Skeletal muscle cell (primary cell): ENCODE data around the gene TOLLIP.

Experiments used
- DNase-seq: peaks from one replicate; pipeline ENCODE4 v3.0.0-alpha.2; 2010; ENCODE audit warnings: low read depth
- H3K4me3 ChIP-seq: 2 replicates; pipeline ENCODE4 v1.5.1; 2011; ENCODE audit warnings: low read depth, mild to moderate bottlenecking, control low read depth, low read length, moderate library complexity

TOLLIP gene

GRCh38 chr11:1289211-1289935 is 20.1 kb downstream of the TOLLIP start:
- no peak for DNase-seq
- H3K4me3 ChIP-seq = no peak overlapping the region

- DNase-seq = no peak
- no peak overlapping the region for H3K4me3 ChIP-seq
Observed at GRCh38 chr11:1288426-1289151, 20.8 kb downstream of the TOLLIP start.

DNA sequence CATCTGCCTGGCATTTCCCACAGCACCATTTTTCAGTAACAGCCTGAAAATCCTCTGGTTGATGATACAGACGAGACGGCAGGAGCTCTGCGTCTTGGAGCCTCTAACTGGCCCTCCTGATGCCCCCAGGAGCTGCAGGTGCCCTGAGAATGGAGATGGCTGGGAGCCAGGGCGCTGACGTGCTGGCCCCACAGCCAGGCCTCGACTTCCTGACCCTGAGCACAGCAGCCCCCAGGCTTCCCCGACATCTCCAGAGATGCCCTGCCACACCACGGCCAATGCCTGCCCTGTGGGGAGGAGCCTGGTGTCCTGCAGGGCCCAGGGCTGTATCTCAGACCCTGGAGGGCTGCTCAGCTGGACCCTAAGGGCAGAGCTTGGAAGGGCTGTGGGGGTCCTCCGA is 21.5 kb downstream of the TOLLIP start:
- DNase-seq = no peak
- no peak overlapping the region for H3K4me3 ChIP-seq

GRCh38 chr11:1285876-1286275 is 23.6 kb downstream of the TOLLIP start:
- no peak overlapping the region for H3K4me3 ChIP-seq

GRCh38 chr11:1285316-1285744 is 24.1 kb downstream of the TOLLIP start:
- no peak for DNase-seq
- H3K4me3 ChIP-seq = no peak overlapping the region

More at GRCh38 chr11:1285876-1286275, 23.6 kb downstream of the TOLLIP start:
- no peak for DNase-seq

DNA sequence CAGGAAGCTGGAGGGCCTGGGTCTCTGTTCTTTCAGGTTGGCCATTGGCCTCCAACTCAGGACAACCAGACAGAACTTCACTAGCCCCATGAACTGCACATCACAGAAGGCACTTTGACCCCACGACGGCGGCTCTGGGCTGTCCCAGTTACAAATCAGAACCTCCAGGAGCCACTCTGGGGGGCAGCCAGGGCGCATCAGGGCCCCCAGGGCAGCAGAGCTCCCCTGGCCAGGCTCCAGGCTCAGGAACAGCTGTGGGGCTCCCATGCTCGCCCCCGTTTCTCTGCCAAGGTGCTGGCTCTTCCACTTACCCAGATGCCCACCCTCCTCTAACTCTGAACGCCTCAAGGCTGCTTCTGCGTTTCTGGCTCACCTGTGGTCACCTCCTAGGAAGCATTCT is 25.5 kb downstream of the TOLLIP start:
- no peak overlapping the region for H3K4me3 ChIP-seq
- DNase-seq = no peak

DNA sequence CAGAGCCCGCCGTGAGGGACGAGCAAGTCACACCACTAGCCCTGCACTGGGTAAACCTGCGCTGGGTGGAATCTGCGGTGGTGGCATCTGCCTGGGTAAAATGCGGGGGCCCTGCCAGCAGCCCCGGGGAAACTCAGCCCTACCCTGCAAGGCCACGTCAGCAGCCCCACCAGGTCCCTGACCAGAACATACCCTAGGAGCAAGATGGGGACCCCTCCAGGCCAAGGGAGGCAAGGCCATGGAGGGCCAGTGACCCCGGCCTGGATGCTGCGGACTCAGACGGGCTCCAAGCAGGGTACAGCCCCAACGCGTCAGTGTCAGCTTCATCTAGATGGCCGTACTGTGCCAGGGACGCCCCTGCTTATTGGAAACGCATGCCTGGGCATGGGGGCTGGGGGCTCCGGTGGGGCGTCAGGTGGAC is 26.3 kb downstream of the TOLLIP start:
- no peak for DNase-seq
- H3K4me3 ChIP-seq = no peak overlapping the region

GRCh38 chr11:1281974-1282365 is 27.5 kb downstream of the TOLLIP start:
- DNase-seq = no peak

DNA sequence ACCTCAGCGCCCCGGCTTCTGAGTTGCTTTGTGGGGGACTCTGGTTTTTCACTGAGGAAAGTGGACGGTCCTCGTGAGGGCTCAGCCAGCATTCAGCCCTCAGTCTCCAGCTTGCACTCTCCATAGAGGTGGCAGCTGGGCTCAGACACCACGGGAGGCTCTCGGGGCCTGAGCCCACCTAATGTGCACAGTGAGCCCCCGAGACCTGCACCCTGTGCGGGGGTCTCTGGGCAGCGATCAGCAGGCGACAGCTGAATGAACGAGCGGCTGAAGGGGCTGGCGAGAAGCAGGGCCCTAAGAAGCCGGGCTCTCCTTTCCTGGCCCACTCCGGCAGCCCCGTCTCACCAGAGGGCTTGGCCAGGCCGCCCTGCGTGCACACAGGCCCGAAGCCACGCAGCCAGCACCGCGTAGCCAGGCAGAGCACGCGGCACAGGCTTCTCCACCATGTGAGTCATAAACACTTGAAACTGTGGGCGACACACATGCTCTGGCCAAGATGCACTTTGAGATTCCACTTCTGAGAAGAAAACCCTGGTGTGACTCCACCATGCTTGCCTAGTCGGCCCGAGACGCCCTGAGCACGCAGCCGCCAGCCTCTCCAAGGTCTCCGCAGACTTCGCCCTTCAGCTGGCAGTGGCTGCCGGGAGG is 28.0 kb downstream of the TOLLIP start:
- DNase-seq = no peak

More at GRCh38 chr11:1281974-1282365, 27.5 kb downstream of the TOLLIP start:
- no peak overlapping the region for H3K4me3 ChIP-seq

DNA sequence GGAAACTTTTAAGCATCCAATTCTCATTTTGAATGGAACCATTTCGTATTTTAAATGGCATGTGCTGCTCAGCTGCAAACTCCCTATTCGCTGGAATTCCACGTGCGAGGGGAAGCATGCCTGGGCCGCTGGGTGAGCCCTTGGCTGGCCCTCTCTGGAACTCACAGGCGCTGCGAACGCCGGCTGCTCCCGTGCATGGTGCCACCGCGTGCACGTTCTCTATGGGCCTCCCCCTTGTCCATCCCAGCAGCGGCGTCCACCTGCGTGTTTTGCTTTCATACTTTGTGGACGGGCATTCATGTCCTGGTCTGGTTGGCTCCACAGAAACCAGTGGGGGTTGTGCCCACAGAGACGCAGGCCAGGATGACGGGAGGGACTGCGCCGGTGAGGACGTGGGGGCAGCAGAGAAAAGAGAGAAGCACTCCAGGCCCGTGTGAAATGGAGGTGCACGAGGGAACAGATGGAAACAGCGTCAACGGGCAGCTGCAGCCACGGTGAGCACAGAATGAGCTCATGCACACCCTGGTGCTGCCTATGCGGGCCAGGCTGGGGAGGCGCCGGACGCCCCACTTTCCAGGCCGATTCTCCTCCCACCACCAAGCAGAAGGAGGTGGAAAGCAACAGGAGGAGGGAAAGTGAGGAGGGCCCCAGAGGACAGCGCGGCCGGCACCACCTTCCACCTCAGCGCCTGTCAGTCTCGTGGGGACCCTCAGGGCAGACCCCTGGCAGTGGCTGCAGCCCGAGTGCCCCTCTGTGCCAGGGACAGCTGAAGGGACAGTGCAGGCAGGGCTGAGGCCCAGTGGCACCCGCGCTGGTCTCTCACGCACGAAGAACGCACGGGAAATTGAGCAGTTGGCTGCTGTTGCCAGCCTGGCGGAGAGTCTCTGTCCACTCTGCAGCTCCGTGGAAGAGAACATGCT is 29.1 kb downstream of the TOLLIP start:
- no peak for DNase-seq
- no peak overlapping the region for H3K4me3 ChIP-seq

More for the DNA sequence above, 28.0 kb downstream of the TOLLIP start:
- H3K4me3 ChIP-seq = no peak overlapping the region

GRCh38 chr11:1279674-1280055 is 29.8 kb downstream of the TOLLIP start:
- no peak overlapping the region for H3K4me3 ChIP-seq
- DNase-seq = no peak

- DNase-seq = no peak
- H3K4me3 ChIP-seq = no peak overlapping the region
Observed at GRCh38 chr11:1278766-1279673, 30.4 kb downstream of the TOLLIP start.

DNA sequence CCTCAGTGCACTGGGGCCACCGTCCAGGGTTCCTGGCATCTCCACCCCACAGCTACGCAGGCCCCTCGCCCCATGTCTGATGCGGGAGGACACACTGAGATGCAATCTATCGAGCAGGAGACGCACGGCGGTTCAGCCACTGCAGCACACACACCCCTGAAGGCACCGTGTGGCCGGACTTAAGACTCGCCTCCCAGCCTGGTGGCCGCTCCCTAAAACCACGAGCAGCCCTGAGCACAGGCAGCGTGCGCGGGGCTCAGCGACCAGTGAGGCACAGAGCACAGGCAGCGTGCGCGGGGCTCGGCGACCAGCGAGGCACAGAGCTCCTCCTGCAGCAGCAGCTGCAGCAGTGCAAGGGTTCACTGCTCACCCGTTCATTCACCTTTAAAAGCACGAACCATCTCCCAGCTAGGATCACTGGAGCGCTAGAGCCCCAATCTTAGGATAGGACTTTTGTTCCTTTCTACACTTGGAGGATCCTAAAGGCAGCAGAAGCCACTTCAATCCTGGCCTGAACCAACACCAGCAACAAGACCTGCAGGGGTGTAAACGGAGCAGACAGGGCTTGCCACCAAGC is 31.4 kb downstream of the TOLLIP start:
- no peak for DNase-seq
- no peak overlapping the region for H3K4me3 ChIP-seq

DNA sequence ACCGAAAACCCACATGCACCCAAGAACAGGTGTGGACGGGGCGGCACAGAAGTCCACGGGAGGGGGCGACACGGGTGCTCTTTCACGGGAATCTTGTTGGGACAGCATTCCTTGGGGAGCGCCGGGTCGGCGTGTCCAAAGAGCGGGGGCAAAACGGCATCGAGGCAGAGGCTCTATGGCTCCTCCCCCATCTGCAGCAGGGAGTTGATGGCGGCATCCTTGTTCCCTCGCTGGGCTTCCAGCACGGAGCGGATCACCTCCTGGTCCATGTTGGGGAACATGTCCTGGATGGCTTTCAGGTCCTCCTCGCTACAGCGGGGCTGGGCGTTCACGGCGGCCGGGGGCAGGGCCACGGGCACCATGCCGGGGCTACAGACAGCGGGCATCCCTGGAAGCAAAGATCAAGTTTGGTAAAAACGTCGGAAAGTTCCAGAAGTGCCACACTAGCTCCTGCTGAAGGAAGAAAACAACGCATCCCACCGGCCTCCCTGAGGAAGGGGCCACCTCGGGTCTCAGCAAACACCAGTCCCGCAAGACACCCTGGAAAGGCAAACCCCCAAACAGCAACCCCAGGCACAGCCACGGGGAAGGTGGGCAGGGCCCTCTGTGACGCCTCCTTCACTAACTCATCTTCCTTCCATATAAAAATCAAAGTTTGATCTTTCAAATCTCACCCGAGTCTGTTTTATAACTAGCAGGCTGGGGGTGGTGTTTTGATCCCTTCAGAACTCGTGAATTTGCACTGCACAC is 32.4 kb downstream of the TOLLIP start:
- no peak for DNase-seq
- no peak overlapping the region for H3K4me3 ChIP-seq

DNA sequence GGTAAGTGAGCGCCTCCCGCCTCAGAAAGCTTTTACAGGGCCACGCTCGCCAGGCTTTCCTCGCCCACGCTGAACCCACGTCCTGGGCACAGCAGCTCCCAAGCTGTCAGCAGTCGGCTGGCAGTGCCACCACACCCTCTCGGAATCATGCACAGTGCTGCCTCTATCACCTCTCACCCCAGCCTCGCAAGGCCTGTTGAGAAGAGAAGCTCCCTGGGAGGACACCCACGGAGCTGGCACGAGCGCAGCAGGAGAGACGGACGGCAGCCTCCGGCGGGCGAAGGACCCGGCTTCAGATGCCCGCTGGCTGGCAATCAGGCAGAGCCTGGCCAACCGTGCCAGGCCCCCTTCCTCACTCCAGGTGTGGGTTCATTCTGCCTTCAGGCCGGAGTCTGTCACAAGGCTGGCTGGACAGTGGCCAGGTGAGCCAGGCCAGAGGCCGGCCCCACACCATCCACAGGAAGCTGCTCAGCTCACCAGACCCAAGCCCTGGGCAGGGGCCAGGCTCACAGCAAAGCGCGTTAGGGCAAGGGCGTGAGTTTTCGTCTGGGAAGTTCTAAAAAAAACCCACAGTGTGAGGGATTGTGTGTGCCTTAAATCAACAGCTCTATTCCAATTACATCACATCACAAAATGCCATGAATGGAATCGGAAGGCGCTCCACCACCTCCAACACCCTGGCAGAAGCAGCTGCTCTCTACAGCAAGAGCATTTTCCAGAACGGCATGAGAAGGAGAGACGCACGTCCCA is 33.2 kb downstream of the TOLLIP start:
- no peak for DNase-seq
- no peak overlapping the region for H3K4me3 ChIP-seq

DNA sequence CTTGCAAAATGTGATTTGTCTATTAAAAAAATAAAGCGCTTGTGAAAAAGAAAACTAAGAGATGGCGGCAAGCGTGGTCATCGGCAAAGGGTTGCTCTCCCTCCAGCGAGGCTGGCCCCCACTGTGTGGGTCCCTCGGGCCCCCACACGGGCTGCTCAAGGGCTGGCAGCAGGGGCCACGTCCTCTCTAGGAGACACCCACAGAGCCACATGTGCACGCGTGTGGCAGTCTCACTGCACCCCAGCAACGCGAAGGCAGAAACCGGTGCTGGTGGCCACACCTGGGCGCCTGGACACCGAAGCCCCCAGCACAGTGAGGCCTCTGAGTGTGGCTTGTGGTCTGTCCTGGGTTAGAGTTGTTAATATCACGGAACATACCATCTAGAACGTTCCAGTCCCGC is 34.4 kb downstream of the TOLLIP start:
- no peak overlapping the region for H3K4me3 ChIP-seq
- no peak for DNase-seq

DNA sequence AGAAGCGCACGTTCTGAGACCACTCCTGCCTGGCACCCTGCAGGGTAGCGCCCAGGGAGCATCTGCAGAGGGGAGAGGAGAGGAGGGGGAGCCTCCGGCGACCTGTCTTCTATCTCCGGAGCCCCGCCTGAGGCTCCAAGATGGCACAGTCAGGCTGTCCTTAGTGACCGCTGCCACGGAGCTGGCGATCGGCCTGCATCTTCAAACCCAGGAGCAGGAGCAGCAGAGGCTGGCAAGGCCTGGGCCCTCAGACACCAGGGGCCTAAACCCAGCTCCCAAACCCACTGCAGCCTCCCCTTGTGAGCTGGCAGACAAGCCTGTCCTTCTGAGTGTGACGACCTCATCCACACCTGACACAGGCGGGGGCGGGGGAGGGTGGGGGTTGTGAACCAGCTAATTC is 34.9 kb downstream of the TOLLIP start:
- H3K4me3 ChIP-seq = no peak overlapping the region
- no peak for DNase-seq
